NCI-H460 (cell line): ENCODE results near the gene ACKR4. TPM values are rescaled to one million over a fixed set of nuclear protein-coding genes. Genes with fewer than 3 reads are reported as not detected.
"Not testable (repeated sequence)": the region's sequence is repeated elsewhere in the genome, so short reads cannot be mapped to it uniquely, and the experiment has no call there.

Source experiments
- DNase-seq: peaks from one replicate; pipeline ENCODE4 v3.0.0-alpha.2; 2016; ENCODE audit warnings: low read depth; ENCODE audit errors: extremely low read depth
- total RNA-seq: library from RNA; depleted of rRNA; stranded (reverse); fragments of >200 nt; shearing (Covaris generic); gene quantifications from 2 replicates; pipeline ENCODE4 v1.2.3, GENCODE V29; 2014

ACKR4 gene
- total RNA-seq, 1 experiment from 2014 or later: 0.07 TPM

- no peak for DNase-seq
Observed at GRCh38 chr3:132593947-132594323, 3.1 kb upstream of the ACKR4 start.

DNA sequence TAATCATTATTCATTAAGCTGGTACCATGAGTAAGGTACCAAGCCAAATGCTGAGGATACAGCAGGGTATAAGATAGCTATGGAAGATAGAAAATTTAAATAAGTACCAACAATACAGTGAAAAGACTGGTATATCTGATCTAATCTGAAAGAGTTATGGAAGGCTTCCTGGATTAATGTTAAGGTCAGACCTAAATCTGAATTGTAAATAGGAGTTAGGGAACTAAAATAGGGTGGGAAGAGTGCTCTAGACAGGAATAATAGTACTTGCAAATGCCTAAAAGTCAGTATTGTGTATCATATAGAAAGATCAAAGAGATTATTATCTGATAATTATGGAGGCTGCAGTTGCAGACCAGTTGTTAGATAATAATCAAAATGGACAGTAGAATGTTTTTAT lies 2.6 kb upstream of the ACKR4 start:
- DNase-seq: no peak

GRCh38 chr3:132595014-132595413 lies 2.1 kb upstream of the ACKR4 start:
- no peak for DNase-seq

- no peak for DNase-seq
Observed at GRCh38 chr3:132596326-132596725, 744 bp upstream of the ACKR4 start.

GRCh38 chr3:132597660-132598059 lies 590 bp downstream of the ACKR4 start:
- DNase-seq: no peak

- DNase-seq: no peak
Observed at GRCh38 chr3:132598181-132598580, 1.1 kb downstream of the ACKR4 start.

DNA sequence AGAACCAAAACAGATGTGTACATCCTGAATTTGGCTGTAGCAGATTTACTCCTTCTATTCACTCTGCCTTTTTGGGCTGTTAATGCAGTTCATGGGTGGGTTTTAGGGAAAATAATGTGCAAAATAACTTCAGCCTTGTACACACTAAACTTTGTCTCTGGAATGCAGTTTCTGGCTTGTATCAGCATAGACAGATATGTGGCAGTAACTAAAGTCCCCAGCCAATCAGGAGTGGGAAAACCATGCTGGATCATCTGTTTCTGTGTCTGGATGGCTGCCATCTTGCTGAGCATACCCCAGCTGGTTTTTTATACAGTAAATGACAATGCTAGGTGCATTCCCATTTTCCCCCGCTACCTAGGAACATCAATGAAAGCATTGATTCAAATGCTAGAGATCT lies 3.5 kb downstream of the ACKR4 start:
- not testable (repeated sequence) for DNase-seq

- no peak for DNase-seq
Observed at GRCh38 chr3:132605374-132605792, 8.3 kb downstream of the ACKR4 start.

DNA sequence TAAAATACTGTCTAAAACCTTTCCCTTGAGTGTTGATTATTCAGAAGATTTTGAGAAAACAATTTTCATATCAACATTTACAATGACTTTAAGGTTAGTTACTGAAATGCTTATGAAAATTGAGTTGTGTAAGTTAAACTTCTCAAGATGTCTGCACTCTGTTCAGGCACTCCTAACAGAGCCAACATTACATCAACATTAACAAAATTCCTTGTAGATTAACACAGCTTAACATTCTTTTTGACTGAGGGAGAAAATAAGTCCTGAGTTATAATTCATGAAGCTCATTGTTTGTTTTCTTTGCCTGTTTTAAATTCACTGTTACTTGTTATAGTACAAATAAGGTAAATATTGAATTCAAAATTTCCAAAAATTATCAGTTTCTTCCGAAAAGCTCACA lies 9.0 kb downstream of the ACKR4 start:
- DNase-seq: no peak

DNA sequence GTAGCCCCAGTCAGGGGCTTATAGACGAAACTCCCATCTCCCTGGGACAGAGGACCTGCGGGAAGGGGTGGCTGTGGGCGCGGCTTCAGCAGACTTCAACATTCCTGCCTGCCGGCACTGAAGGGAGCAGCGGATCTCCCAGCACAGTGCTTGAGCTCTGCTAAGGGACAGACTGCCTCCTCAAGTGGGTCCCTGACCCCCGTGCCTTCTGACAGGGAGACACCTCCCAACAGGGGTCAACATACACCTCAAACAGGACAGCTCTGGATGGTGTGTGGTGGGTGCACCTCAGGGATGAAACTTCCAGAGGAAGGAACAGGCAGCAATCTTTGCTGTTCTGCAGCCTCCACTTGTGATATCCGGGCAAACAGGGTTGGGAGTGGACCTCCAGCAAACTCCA lies 9.6 kb downstream of the ACKR4 start:
- not testable (repeated sequence) for DNase-seq

DNA sequence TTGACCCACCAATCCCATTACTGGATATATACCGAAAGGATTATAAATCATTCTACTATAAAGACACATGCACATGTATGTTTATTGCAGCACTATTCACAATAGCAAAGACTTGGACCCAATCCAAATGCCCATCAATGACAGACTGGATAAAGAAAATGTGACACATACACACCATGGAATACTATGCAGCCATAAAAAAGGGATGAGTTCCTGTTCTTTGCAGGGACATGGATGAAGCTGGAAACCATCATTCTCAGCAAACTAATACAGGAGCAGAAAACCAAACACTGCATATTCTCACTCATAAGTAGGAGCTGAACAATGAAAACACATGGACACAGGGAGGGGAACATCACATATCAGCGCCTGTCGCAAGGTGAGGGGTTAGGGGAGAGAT lies 18.2 kb downstream of the ACKR4 start:
- not testable (repeated sequence) for DNase-seq

- DNase-seq: no peak
Observed at GRCh38 chr3:132615881-132616280, 18.8 kb downstream of the ACKR4 start.

GRCh38 chr3:132616780-132617179 lies 19.7 kb downstream of the ACKR4 start:
- no peak for DNase-seq

GRCh38 chr3:132622148-132622547 lies 25.1 kb downstream of the ACKR4 start:
- no peak for DNase-seq

GRCh38 chr3:132622761-132623160 lies 25.7 kb downstream of the ACKR4 start:
- no peak for DNase-seq

GRCh38 chr3:132623646-132624045 lies 26.6 kb downstream of the ACKR4 start:
- DNase-seq: no peak

DNA sequence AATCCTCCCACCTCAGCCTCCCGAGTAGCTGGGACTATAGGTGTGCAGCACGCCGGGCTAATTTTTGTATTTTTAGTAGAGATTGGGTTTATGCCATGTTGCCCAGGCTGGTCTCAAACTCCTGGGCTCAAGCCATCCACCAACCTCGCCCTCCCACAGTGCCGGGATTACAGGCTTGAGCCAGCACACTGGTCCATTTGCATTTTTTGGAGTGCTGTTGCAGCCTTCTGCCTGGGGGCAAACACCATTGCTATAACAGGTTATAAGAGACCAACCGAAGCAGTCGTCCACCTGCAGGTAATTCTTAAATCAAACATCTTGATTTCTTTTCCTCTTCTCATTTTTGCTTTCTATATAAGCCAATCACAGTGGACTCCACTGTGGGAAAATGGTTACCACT lies 27.7 kb downstream of the ACKR4 start:
- DNase-seq: no peak

GRCh38 chr3:132625613-132626012 lies 28.5 kb downstream of the ACKR4 start:
- DNase-seq: no peak

DNA sequence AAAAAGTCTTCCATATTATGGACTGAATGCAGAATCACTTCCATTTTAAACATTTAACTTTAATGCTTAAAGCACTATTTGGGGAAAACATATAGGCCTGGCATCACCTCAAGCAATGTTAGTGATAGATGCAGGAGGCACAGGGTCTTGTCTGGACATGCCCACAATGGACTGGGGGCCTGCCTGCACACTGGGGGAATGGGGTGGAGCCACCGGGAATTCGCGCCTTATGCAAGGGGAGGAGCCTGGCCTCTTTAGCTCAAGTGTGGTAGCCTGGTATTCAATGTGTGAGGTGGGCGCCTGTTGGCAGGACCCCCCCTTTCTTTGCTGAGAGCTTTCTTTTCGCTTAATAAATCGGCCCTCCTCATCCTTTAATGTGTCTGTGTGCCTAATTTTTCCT lies 29.9 kb downstream of the ACKR4 start:
- no peak for DNase-seq

GRCh38 chr3:132628157-132628556 lies 31.1 kb downstream of the ACKR4 start:
- no peak for DNase-seq

GRCh38 chr3:132629928-132630327 lies 32.9 kb downstream of the ACKR4 start:
- DNase-seq: no peak

DNA sequence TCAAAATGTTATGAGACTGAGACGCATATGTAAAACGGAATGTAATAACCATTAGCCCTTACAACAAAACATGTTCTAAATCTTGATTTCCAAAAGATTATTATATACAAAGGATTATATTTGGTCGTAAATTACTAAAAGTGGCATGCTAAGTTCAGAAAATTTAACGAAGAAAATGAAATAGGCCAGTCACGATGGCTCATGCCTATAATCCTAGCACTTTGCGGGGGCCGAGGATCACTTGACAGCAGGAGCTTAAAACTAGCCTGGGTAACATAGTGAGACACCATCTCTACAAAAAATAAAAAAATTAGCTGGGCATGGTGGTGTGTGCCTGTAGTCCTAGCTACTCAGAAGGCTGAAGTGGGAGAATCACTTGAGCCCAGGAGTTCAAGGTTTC lies 33.5 kb downstream of the ACKR4 start:
- no peak for DNase-seq

GRCh38 chr3:132635052-132635451 lies 38.0 kb downstream of the ACKR4 start:
- no peak for DNase-seq

GRCh38 chr3:132637590-132637989 lies 40.5 kb downstream of the ACKR4 start:
- no peak for DNase-seq
